ENCODE data around the gene SLC16A6.
"Not testable (repeated sequence)": the region's sequence is repeated elsewhere in the genome, so short reads cannot be mapped to it uniquely, and the experiment has no call there.

SLC16A6 gene

DNA sequence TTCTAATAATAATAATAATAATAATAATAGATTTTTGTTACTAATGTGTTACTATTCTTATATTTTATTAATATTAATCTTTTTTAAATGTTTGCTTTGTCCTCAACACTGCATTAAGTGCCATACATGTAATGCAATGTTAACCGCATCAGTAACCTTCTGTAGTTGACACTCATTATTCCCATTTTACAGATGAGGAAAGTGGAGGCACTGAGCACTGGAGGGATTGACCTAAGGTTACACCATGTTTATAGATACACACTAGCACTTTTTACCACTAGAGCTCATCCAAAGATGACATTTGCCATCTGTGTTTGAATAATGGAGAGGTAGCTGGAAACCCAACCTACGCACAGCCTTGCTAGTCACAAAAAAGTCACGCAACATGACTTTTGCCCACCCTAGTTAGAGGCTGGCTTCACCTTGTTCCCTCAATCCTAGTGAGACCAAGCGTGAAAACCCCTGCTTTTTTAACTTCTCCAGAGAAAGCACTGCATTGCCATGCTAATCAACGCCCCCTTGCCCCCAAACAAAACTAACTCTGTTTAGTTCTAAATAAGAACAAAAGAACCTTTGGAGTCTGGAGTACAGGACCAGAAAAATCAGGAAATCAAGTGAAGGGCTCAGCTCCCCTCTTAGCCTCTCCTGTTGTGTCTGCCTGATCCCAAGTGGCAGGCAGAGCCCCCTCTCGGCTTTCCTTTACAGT is 2.7 kb upstream of the SLC16A6 start:
- no peak for FAIRE-seq
- TF ChIP-seq SPI1 (IDR thresholded peaks at IDR 0.05; ENCODE audit: low read depth, low read length) = no peak
- TF ChIP-seq POLR2A (IDR thresholded peaks at IDR 0.05; ENCODE audit: low read depth, low read length) = no peak
- TF ChIP-seq POLR2AphosphoS5 (IDR thresholded peaks at IDR 0.05; ENCODE audit: low read depth, low read length) = no peak
- no peak for DNase-seq (ENCODE audit: insufficient read length, low spot score)

DNA sequence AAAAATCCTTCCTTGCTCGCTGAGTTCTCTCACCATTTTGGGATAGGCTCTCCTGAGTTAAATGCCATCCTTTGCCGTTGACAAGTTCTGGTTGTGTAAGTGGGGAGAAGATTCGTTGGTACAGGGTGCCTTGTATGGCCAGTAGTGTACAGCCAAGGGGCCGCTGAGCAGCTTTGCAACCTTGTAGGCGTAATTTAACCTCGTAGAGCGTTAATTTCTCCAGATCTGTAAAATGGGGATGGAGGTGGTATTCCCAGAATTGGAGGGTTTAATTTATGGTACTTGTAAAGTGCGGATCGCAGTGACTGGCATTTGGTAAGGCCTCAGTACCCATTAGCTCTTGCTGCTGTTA is 1.7 kb upstream of the SLC16A6 start:
- FAIRE-seq = no peak
- no peak for TF ChIP-seq SPI1 (IDR thresholded peaks at IDR 0.05; ENCODE audit: low read depth, low read length)
- no peak for TF ChIP-seq POLR2AphosphoS5 (IDR thresholded peaks at IDR 0.05; ENCODE audit: low read depth, low read length)
- no peak for TF ChIP-seq TAF1 (IDR thresholded peaks at IDR 0.05; ENCODE audit: low read depth, low read length)
- no peak for TF ChIP-seq PAX5 (IDR thresholded peaks at IDR 0.05; ENCODE audit: insufficient read depth, low read length, severe bottlenecking)
- TF ChIP-seq POU2F2 (IDR thresholded peaks at IDR 0.05; ENCODE audit: low read depth, low read length) = no peak
- no peak for TF ChIP-seq POLR2A (IDR thresholded peaks at IDR 0.05; ENCODE audit: low read depth, low read length)
- no peak for DNase-seq (ENCODE audit: insufficient read length, low spot score)

GRCh38 chr17:68291836-68292688 is 1.1 kb upstream of the SLC16A6 start:
- TF ChIP-seq POLR2A (IDR thresholded peaks at IDR 0.05; ENCODE audit: low read depth, low read length) = no peak; the same call in 1 of the 2 replicates
- peak; percentile 84 for TF ChIP-seq TAF1 (IDR thresholded peaks at IDR 0.05; ENCODE audit: low read depth, low read length)
- TF ChIP-seq POU2F2 (IDR thresholded peaks at IDR 0.05; ENCODE audit: low read depth, low read length) = peak; percentile 83; the same call in 1 of the 2 replicates
- no peak for TF ChIP-seq PAX5 (IDR thresholded peaks at IDR 0.05; ENCODE audit: insufficient read depth, low read length, severe bottlenecking)
- TF ChIP-seq SPI1 (IDR thresholded peaks at IDR 0.05; ENCODE audit: low read depth, low read length) = peak; percentile 77
- peak; percentile 65 for TF ChIP-seq POLR2AphosphoS5 (IDR thresholded peaks at IDR 0.05; ENCODE audit: low read depth, low read length)
- DNase-seq (ENCODE audit: insufficient read length, low spot score) (peak; percentile 82), FAIRE-seq (peak; percentile 96)

GRCh38 chr17:68290268-68290954 is 516 bp downstream of the SLC16A6 start:
- FAIRE-seq = peak; percentile 9

DNA sequence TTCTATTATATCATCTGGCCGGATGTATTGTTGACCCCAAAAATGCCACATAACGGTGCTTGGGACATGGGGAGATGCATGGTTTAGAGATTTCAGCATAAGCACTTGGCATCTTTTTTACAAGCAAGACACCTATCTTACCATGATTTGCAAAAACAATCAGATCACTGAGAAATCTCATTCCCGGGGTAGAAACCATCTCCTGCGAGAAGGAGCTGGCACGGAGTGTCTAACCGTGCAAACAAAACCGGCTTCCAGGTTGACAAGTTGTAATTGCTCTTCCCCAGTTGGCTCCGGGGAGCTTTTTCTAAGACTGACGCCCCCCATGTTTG is 1.0 kb downstream of the SLC16A6 start:
- DNase-seq (ENCODE audit: insufficient read length, low spot score) = no peak
- FAIRE-seq = no peak
- no peak for TF ChIP-seq POLR2A (IDR thresholded peaks at IDR 0.05; ENCODE audit: low read depth, low read length)
- TF ChIP-seq POU2F2 (IDR thresholded peaks at IDR 0.05; ENCODE audit: low read depth, low read length) = no peak
- TF ChIP-seq POLR2AphosphoS5 (IDR thresholded peaks at IDR 0.05; ENCODE audit: low read depth, low read length) = no peak
- no peak for TF ChIP-seq SPI1 (IDR thresholded peaks at IDR 0.05; ENCODE audit: low read depth, low read length)

More at GRCh38 chr17:68290268-68290954, 516 bp downstream of the SLC16A6 start:
- TF ChIP-seq POU2F2 (IDR thresholded peaks at IDR 0.05; ENCODE audit: low read depth, low read length) (no peak), SPI1 (IDR thresholded peaks at IDR 0.05; ENCODE audit: low read depth, low read length) (no peak), PAX5 (IDR thresholded peaks at IDR 0.05; ENCODE audit: insufficient read depth, low read length, severe bottlenecking) (no peak), TAF1 (IDR thresholded peaks at IDR 0.05; ENCODE audit: low read depth, low read length) (no peak)
- DNase-seq (ENCODE audit: insufficient read length, low spot score) = no peak

- TF ChIP-seq PAX5 (IDR thresholded peaks at IDR 0.05; ENCODE audit: insufficient read depth, low read length, severe bottlenecking) = no peak
- TF ChIP-seq POLR2AphosphoS5 (IDR thresholded peaks at IDR 0.05; ENCODE audit: low read depth, low read length) = no peak
- TF ChIP-seq POU2F2 (IDR thresholded peaks at IDR 0.05; ENCODE audit: low read depth, low read length) = no peak
- TF ChIP-seq SPI1 (IDR thresholded peaks at IDR 0.05; ENCODE audit: low read depth, low read length) = no peak
- TF ChIP-seq POLR2A (IDR thresholded peaks at IDR 0.05; ENCODE audit: low read depth, low read length) = no peak
- no peak for TF ChIP-seq TAF1 (IDR thresholded peaks at IDR 0.05; ENCODE audit: low read depth, low read length)
- DNase-seq (ENCODE audit: insufficient read length, low spot score) (no peak), FAIRE-seq (no peak)
Observed at GRCh38 chr17:68289473-68289872, 1.5 kb downstream of the SLC16A6 start.

- FAIRE-seq (peak; percentile 20), DNase-seq (ENCODE audit: insufficient read length, low spot score) (no peak)
- no peak for TF ChIP-seq PAX5 (IDR thresholded peaks at IDR 0.05; ENCODE audit: insufficient read depth, low read length, severe bottlenecking)
- no peak for TF ChIP-seq POLR2A (IDR thresholded peaks at IDR 0.05; ENCODE audit: low read depth, low read length)
- TF ChIP-seq SPI1 (IDR thresholded peaks at IDR 0.05; ENCODE audit: low read depth, low read length) = no peak
- TF ChIP-seq POU2F2 (IDR thresholded peaks at IDR 0.05; ENCODE audit: low read depth, low read length) = no peak
- no peak for TF ChIP-seq POLR2AphosphoS5 (IDR thresholded peaks at IDR 0.05; ENCODE audit: low read depth, low read length)
- TF ChIP-seq TAF1 (IDR thresholded peaks at IDR 0.05; ENCODE audit: low read depth, low read length) = no peak
Observed at GRCh38 chr17:68288804-68289203, 2.1 kb downstream of the SLC16A6 start.

GRCh38 chr17:68288375-68288774 is 2.6 kb downstream of the SLC16A6 start:
- DNase-seq (ENCODE audit: insufficient read length, low spot score) (peak; percentile 32), FAIRE-seq (peak; percentile 90)
- TF ChIP-seq POLR2A (IDR thresholded peaks at IDR 0.05; ENCODE audit: low read depth, low read length) (0 out of 2 replicates have a peak, but pooled peaks have one; percentile 33), POLR2AphosphoS5 (IDR thresholded peaks at IDR 0.05; ENCODE audit: low read depth, low read length) (no peak), SPI1 (IDR thresholded peaks at IDR 0.05; ENCODE audit: low read depth, low read length) (peak; percentile 98), POU2F2 (IDR thresholded peaks at IDR 0.05; ENCODE audit: low read depth, low read length) (peak; percentile 77; the same call in 1 of the 2 replicates), PAX5 (IDR thresholded peaks at IDR 0.05; ENCODE audit: insufficient read depth, low read length, severe bottlenecking) (peak; percentile 25)

GRCh38 chr17:68281965-68282364 is 9.0 kb downstream of the SLC16A6 start:
- not testable (repeated sequence) for DNase-seq (ENCODE audit: insufficient read length, low spot score); FAIRE-seq
